Pancreas (tissue), 10 donors: ENCODE measurements around the gene CLSTN2. TPM values are rescaled to one million over a fixed set of nuclear protein-coding genes. Genes with fewer than 3 reads are reported as not detected.

Experiments used
- ATAC-seq, 4 donors: fragments of 200-7000 bp; cut with Tn5 transposase; one replicate each; pipeline versions ENCODE4 v1.8.0 to v1.9.1; 2020; ENCODE audit warnings: mild to moderate bottlenecking in 4 of 4, moderate library complexity in 4 of 4
- DNase-seq, 6 donors: peaks; one replicate each; pipeline ENCODE4 v3.0.0-alpha.2; 2020
- FAIRE-seq: peaks from 2 replicates; lab custom pipeline; 2012; peaks lifted over from hg19 to GRCh38; lab: Jason Lieb, UNC
- H3K27ac ChIP-seq, 4 donors: fragments of 200-600 bp; sonication (generic); 1 replicate in 3 of 4; 2 replicates in 1 of 4; pipeline versions ENCODE4 v1.5.0 to v1.8.0; 2020
- H3K27me3 ChIP-seq, 4 donors: fragments of 200-600 bp; one replicate each; pipeline ENCODE4 v1.8.0; 2021
- H3K36me3 ChIP-seq, 3 donors: fragments of 200-600 bp; sonication (generic) in 1 of 3; one replicate each; pipeline versions ENCODE4 v1.5.0 to v1.8.0; 2020 to 2021
- H3K4me1 ChIP-seq, 3 donors: fragments of 200-600 bp; one replicate each; pipeline ENCODE4 v1.8.0; 2021
- H3K4me3 ChIP-seq, 4 donors: fragments of 200-600 bp; sonication (generic) in 2 of 4; one replicate each; pipeline versions ENCODE4 v1.5.0 to v1.8.0; 2020 to 2021
- H3K9me3 ChIP-seq, 4 donors: fragments of 200-600 bp; one replicate each; pipeline ENCODE4 v1.8.0; 2021
- WGBS, 2 donors: extraction: QIAGEN DNeasy Blood & Tissue Kit; methylation state at CpG; one replicate each; pipeline ENCODE4 v1.1.7; 2013; 5-methylcytosine and 5-hydroxymethylcytosine counted together
- intact Hi-C, 3 donors: fragments of 100-400 bp; cut with DNase I; formaldehyde crosslinking; loops; one replicate each; pipeline versions ENCODE4 v1.11.1 to v1.14.2; 2022
- polyA plus RNA-seq, 2 donors: library from polyadenylated mRNA; stranded (reverse); fragments of 200-250 nt; gene quantifications; one replicate each; pipeline ENCODE4 v1.2.3, GENCODE V29; 2013
- total RNA-seq, 6 donors: library from RNA; stranded (reverse); fragmentation: NEBNext Ultra II Directional in 4 of 6; extraction: Animal tissue kit (Norgen Biotek cat#: 25700) in 4 of 6; gene quantifications; one replicate each; pipeline versions ENCODE4 v1.2.1 to v1.2.4, GENCODE V29; 2021 to 2023
- TF ChIP-seq, protein P1 (sequence below), 4 donors: fragments of 200-600 bp; sonication (generic) in 3 of 4; IDR thresholded peaks; one replicate each; pipeline versions ENCODE4 v1.5.0 to v1.8.0; 2021; ENCODE audit warnings: antibody characterized with exemption in 4 of 4
- donor health status: healthy with polysubstance abuse.
- donor health status: DM: no; HTN: no; CAD: no; lungs with moderate emphysema.
- donor health status: DM: no; HTN: no; CAD: no.
- donor health status: control.
- donor health status: control.
- donor health status: Bipolar disorder and iron deficiency.
- donor health status: DM: yes; HTN: yes; CAD: no.
- donor health status: DM: no; HTN: no; CAD: no.
- donor health status: DM: no; HTN: no; CAD: no.
- donor health status: DM: yes; HTN: yes; CAD: no.

CLSTN2 gene
- total and polyA plus RNA-seq, 8 donors: 0.65 to 9.3 (median 2.9) TPM

DNA sequence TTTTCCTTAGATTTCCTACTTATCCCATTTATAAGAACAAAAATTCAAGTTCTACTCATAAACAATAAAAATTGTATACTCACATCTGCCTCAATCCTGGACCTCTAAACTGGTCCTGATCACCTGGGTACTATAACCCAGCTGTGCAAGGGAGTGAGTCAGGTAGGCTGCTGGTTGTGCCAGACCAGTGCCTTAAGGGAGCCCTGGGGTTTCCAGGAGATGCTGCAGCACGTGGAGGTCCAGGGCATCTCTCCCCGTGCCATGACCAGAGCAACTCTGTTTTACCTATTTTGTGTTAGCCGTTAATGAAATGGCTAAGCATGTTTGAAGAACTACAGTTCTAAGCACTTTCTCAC, 602.7 kb downstream of the CLSTN2 start:
- intact Hi-C loops: no loop called here
- no peak for ATAC-seq
- 83 to 90% methylated on average over 3 of the region's 3 CpGs for WGBS, 2 donors
- Histone ChIP-seq H3K9me3 (no peaks in the 10 kb centered on the region), H3K4me1 (no peaks in the 10 kb centered on the region), H3K27me3 (no peaks in the 10 kb centered on the region), H3K4me3 (no peak overlapping the region), H3K27ac (no peak overlapping the region), H3K36me3 (no peaks in the 10 kb centered on the region)
- FAIRE-seq: no peak
- no peak for DNase-seq
- TF ChIP-seq, protein P1, sequence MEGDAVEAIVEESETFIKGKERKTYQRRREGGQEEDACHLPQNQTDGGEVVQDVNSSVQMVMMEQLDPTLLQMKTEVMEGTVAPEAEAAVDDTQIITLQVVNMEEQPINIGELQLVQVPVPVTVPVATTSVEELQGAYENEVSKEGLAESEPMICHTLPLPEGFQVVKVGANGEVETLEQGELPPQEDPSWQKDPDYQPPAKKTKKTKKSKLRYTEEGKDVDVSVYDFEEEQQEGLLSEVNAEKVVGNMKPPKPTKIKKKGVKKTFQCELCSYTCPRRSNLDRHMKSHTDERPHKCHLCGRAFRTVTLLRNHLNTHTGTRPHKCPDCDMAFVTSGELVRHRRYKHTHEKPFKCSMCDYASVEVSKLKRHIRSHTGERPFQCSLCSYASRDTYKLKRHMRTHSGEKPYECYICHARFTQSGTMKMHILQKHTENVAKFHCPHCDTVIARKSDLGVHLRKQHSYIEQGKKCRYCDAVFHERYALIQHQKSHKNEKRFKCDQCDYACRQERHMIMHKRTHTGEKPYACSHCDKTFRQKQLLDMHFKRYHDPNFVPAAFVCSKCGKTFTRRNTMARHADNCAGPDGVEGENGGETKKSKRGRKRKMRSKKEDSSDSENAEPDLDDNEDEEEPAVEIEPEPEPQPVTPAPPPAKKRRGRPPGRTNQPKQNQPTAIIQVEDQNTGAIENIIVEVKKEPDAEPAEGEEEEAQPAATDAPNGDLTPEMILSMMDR (IDR thresholded peaks at IDR 0.05): no peak

DNA sequence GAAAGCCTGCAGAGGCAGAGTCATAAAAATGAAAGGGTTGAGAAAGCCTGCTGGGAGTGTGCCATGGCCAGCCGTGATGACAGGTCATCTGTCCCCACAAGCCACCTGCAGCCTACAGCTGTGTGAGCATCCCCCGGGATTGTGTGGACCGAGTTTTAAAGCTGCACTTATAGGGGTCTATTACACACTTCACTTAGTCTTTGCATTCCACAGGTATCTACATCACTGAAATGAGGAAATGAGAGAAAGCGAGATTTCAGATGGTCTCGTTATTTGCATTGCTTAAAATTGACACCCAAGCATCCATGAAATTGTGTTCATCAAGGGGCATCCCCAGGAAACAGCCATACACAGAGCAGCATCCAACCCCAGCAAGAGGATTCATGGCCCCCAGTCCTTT, 605.3 kb downstream of the CLSTN2 start:
- Histone ChIP-seq H3K27ac (no peak overlapping the region), H3K27me3 (no peaks in the 10 kb centered on the region), H3K4me3 (no peak overlapping the region), H3K4me1 (no peaks in the 10 kb centered on the region), H3K9me3 (no peaks in the 10 kb centered on the region), H3K36me3 (no peaks in the 10 kb centered on the region)
- 87 to 93% methylated on average over 5 of the region's 5 CpGs for WGBS, 2 donors
- DNase-seq (no peak), ATAC-seq (no peak), FAIRE-seq (no peak)
- TF ChIP-seq, protein P1 (IDR thresholded peaks at IDR 0.05): no peak
- intact Hi-C loops: no loop called here

DNA sequence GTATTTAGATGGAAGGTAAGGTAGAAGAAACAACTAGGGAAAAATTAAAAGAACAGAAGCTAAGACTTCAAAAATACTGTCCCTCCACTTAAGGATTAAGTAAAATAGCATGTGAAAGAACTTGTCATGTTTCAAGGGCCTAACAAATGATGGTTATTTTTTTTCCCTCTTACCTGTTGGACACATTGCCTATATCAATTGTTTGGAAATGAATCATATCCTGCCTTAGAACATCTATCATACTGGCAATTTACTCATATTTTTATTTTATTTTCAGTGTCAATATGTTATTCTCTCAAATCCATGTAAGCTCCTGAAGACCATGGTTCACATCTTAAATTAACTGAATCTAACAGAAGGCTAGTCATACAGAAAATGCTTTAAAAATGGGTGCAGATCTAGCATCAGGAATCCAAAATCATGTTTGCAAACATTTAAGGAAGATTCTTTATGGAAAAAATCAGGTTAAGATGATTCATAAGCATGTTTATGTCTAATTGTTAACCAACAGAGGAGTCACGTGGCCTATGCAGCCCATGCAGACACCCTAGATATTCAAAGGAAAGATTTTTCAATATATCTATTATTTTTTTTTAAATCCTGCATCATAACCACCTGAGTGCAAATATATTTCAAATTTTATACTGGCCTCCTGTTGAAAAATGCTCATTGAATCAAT, 607.1 kb downstream of the CLSTN2 start:
- Histone ChIP-seq H3K9me3 (no peaks in the 10 kb centered on the region), H3K27me3 (no peaks in the 10 kb centered on the region), H3K4me1 (no peaks in the 10 kb centered on the region), H3K36me3 (no peaks in the 10 kb centered on the region), H3K27ac (no peak overlapping the region), H3K4me3 (no peak overlapping the region)
- TF ChIP-seq, protein P1 (IDR thresholded peaks at IDR 0.05): no peak
- DNase-seq (no peak), ATAC-seq (no peak), FAIRE-seq (no peak)
- 85 to 95% methylated on average over 1 of the region's 1 CpG for WGBS, 2 donors
- intact Hi-C loops: no loop called here

DNA sequence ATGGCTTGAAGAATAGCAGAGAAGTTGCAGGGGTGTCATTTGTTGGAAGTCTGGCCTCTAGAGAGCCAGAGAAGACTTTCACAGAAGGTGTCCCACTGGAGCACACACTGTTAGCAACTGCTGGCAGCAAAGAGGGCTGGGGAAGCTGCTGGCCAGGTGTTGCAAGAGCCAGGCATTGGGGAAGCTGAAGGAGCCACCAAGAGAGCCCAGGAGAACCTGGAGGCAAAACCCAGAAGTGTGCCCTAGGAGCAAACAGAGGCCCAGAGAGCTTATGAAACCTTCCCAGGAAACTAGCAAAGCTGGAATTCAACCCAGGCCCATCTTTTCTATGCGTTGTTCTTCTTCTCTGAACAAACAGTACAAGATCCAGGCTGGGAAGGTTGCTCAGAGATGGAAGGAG, 610.2 kb downstream of the CLSTN2 start:
- FAIRE-seq (no peak), ATAC-seq (no peak), DNase-seq (no peak)
- 79 to 81% methylated on average over 1 of the region's 1 CpG for WGBS, 2 donors
- no peak overlapping the region for H3K4me3 ChIP-seq
- intact Hi-C loops: no loop called here
- TF ChIP-seq, protein P1 (IDR thresholded peaks at IDR 0.05): no peak
- H3K27me3 ChIP-seq: no peaks in the 10 kb centered on the region
- H3K4me1 ChIP-seq: no peaks in the 10 kb centered on the region
- no peak overlapping the region for H3K27ac ChIP-seq
- no peaks in the 10 kb centered on the region for H3K9me3 ChIP-seq
- no peaks in the 10 kb centered on the region for H3K36me3 ChIP-seq

DNA sequence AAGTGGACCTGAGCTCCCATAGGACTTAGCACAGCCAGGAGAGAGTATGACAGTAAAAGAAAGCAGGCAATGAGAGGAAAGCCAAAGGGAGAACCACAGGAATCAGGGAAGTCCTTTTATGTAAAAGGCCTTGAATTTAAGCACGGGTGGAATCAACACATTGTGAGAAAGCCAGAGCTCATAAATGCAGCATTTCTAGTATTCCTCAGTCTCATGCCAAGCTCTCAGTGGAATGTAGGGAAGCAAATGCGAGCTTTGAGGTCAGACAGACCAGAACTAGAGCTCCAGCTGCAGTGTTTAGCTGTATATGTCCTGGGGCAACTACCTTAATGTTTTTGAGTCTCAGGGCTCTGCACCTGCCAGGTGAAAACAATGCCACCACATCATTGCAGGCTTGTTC, 610.8 kb downstream of the CLSTN2 start:
- no peaks in the 10 kb centered on the region for H3K4me1 ChIP-seq
- H3K27me3 ChIP-seq: no peaks in the 10 kb centered on the region
- no peaks in the 10 kb centered on the region for H3K36me3 ChIP-seq
- H3K27ac ChIP-seq: no peak overlapping the region
- ATAC-seq (peak in 2 of 4 donors; percentile 28 to 41), DNase-seq (no peak), FAIRE-seq (no peak)
- H3K4me3 ChIP-seq: no peak overlapping the region
- intact Hi-C loops: no loop called here
- no peaks in the 10 kb centered on the region for H3K9me3 ChIP-seq
- TF ChIP-seq, protein P1 (IDR thresholded peaks at IDR 0.05): no peak
- WGBS, 2 donors: 21 to 29% methylated on average over 2 of the region's 2 CpGs
